K562 (cell line): ENCODE results near the gene IGFBPL1. TPM values are rescaled to one million over a fixed set of nuclear protein-coding genes. Genes with fewer than 3 reads are reported as not detected.

Experiments used
- ARID1B ChIP-seq: fragments of 450-650 bp; IDR thresholded peaks from 2 replicates; pipeline ENCODE4 v1.6.1; 2016; ENCODE audit warnings: antibody characterized with exemption, mild to moderate bottlenecking, inconsistent platforms
- BRD4 ChIP-seq: fragments of 200-600 bp; sonication (generic); IDR thresholded peaks from 2 replicates; pipeline ENCODE4 v1.6.1; 2017; ENCODE audit warnings: inconsistent platforms
- CBFB ChIP-seq: sonication (generic); formaldehyde crosslinking; IDR thresholded peaks from 2 replicates; pipeline ENCODE4 v1.4.0; 2020; ENCODE audit warnings: mild to moderate bottlenecking, missing genetic modification reagents
- CCNT2 ChIP-seq: IDR thresholded peaks from 2 replicates; pipeline ENCODE4 v1.6.1; 2011; ENCODE audit warnings: borderline replicate concordance, low read depth, mild to moderate bottlenecking, moderate library complexity, mixed read lengths, low read length; ENCODE audit not compliant: insufficient read length; ENCODE audit errors: extremely low read depth
- CTBP1 ChIP-seq: fragments of 450-650 bp; IDR thresholded peaks from 2 replicates; pipeline ENCODE4 v1.6.1; 2016; ENCODE audit warnings: borderline replicate concordance
- GTF3C2 ChIP-seq: IDR thresholded peaks from 3 replicates; pipeline ENCODE4 v1.6.1; 2011; ENCODE audit warnings: borderline replicate concordance, mild to moderate bottlenecking, moderate library complexity; ENCODE audit not compliant: insufficient read length; ENCODE audit errors: extremely low read depth
- HDAC1 ChIP-seq, 2 experiments: fragments of 450-650 bp; IDR thresholded peaks; 2 replicates each; pipeline ENCODE4 v1.6.1; 2016 to 2017; ENCODE audit warnings: inconsistent platforms in 1 of 2, mild to moderate bottlenecking in 1 of 2, moderate library complexity in 1 of 2
- KDM4B ChIP-seq, 2 experiments: fragments of 450-650 bp in 1 of 2; sonication (generic) in 1 of 2; IDR thresholded peaks; 2 replicates each; pipeline ENCODE4 v1.6.1; 2016 to 2017; ENCODE audit warnings: borderline replicate concordance in 2 of 2, antibody characterized with exemption in 1 of 2, low read depth in 1 of 2, mild to moderate bottlenecking in 1 of 2
- KLF1 ChIP-seq: fragments of 450-650 bp; IDR thresholded peaks from 2 replicates; pipeline ENCODE4 v1.6.1; 2016; ENCODE audit warnings: missing genetic modification characterization, missing compliant biosample characterization
- L3MBTL2 ChIP-seq: fragments of 450-650 bp; IDR thresholded peaks from 2 replicates; pipeline ENCODE4 v1.6.1; 2016; ENCODE audit warnings: mild to moderate bottlenecking, moderate library complexity
- LEF1 ChIP-seq: fragments of 450-650 bp; IDR thresholded peaks from 2 replicates; pipeline ENCODE4 v1.6.1; 2016; ENCODE audit warnings: mild to moderate bottlenecking
- MYC ChIP-seq, 2 experiments: fragments of 250-450 bp in 1 of 2; sonication (Bioruptor Pico) in 1 of 2; IDR thresholded peaks; 2 replicates each; pipeline versions ENCODE4 v1.5.1 to v1.6.1; 2012 to 2021; ENCODE audit warnings: low read depth in 2 of 2, borderline replicate concordance in 1 of 2, improper control_type of control experiment in 1 of 2, low read length in 1 of 2, mild to moderate bottlenecking in 1 of 2, moderate library complexity in 1 of 2
- NFE2 ChIP-seq: IDR thresholded peaks from 2 replicates; pipeline ENCODE4 v1.6.1; 2014; ENCODE audit warnings: antibody characterized with exemption, low read depth
- PHB2 ChIP-seq: fragments of 450-650 bp; IDR thresholded peaks from 2 replicates; pipeline ENCODE4 v1.6.1; 2017; ENCODE audit warnings: low read depth
- PTTG1 ChIP-seq: fragments of 450-650 bp; IDR thresholded peaks from 2 replicates; pipeline ENCODE4 v1.6.1; 2016; ENCODE audit warnings: low read depth, mild to moderate bottlenecking, missing genetic modification characterization, missing compliant biosample characterization
- SRF ChIP-seq, 2 experiments: fragments of 250-450, 450-650 bp in 1 of 2; sonication (Bioruptor Pico) in 1 of 2; sonication (generic) in 1 of 2; formaldehyde crosslinking; IDR thresholded peaks; 2 replicates each; pipeline versions ENCODE4 v1.5.0 to v1.5.1; 2020 to 2022; ENCODE audit warnings: mild to moderate bottlenecking in 1 of 2, missing genetic modification reagents in 1 of 2
- SUPT5H ChIP-seq: fragments of 450-650 bp; IDR thresholded peaks from 2 replicates; pipeline ENCODE4 v1.6.1; 2016
- TRIM24 ChIP-seq, 2 experiments: fragments of 450-650 bp; IDR thresholded peaks; 2 replicates each; pipeline ENCODE4 v1.6.1; 2016
- ZNF134 ChIP-seq: fragments of 250-450 bp; sonication (Bioruptor Pico); conservative IDR thresholded peaks from 2 replicates; pipeline ENCODE4 v1.4.0; 2020
- ZNF146 ChIP-seq: IDR thresholded peaks from one replicate; pipeline ENCODE4 v1.6.1; 2018; ENCODE audit warnings: missing compliant biosample characterization; ENCODE audit not compliant: unreplicated experiment
- ZNF253 ChIP-seq: fragments of 250-450 bp; sonication (Bioruptor Pico); conservative IDR thresholded peaks from 2 replicates; pipeline ENCODE4 v1.6.1; 2021; ENCODE audit warnings: mild to moderate bottlenecking
- ZNF699 ChIP-seq: fragments of 250-450 bp; sonication (Bioruptor Pico); IDR thresholded peaks from 2 replicates; pipeline ENCODE4 v1.8.0; 2021; ENCODE audit warnings: mild to moderate bottlenecking, moderate library complexity; ENCODE audit not compliant: insufficient replicate concordance
- ZNF764 ChIP-seq: fragments of 250-450 bp; sonication (Bioruptor Pico); IDR thresholded peaks from 2 replicates; pipeline ENCODE4 v1.4.0; 2020; ENCODE audit warnings: low read depth, mild to moderate bottlenecking, moderate library complexity
- polyA plus RNA-seq, 8 experiments: library from polyadenylated mRNA; depleted of rRNA in 4 of 8; stranded (reverse) in 5 of 8; unstranded in 3 of 8; fragments of >200 nt; fragmentation: Nextera tagmentation in 2 of 8; fragmentation: Illumina TruSeq in 1 of 8; extraction: Ambion mirVana in 2 of 8; extraction: Trizol in 1 of 8; gene quantifications; 2 replicates each; pipeline versions ENCODE4 v1.2.1 to v1.2.3, GENCODE V29; 2011 to 2014; ENCODE audit warnings: inconsistent platforms in 1 of 8, missing spikeins in 1 of 8
- total RNA-seq, 7 experiments: library from RNA; depleted of rRNA in 6 of 7; stranded (reverse); fragments of >200 nt in 6 of 7; fragmentation: Illumina TruSeq in 2 of 7; extraction: Trizol in 2 of 7; gene quantifications; 2 replicates each; pipeline versions ENCODE4 v1.2.1 to v1.2.3, GENCODE V29; 2011 to 2021; ENCODE audit warnings: low replicate concordance in 1 of 7
- TF ChIP-seq, protein P1 (sequence below): fragments of 250-450 bp; sonication (Bioruptor Pico); IDR thresholded peaks from 2 replicates; pipeline ENCODE4 v1.4.0; 2020; ENCODE audit warnings: mild to moderate bottlenecking, moderate library complexity

IGFBPL1 gene
- total and polyA plus RNA-seq, 9 of the 15 experiments (the other 6 are each of a cell fraction or from before 2014, with no cell fraction given) = not detected

DNA sequence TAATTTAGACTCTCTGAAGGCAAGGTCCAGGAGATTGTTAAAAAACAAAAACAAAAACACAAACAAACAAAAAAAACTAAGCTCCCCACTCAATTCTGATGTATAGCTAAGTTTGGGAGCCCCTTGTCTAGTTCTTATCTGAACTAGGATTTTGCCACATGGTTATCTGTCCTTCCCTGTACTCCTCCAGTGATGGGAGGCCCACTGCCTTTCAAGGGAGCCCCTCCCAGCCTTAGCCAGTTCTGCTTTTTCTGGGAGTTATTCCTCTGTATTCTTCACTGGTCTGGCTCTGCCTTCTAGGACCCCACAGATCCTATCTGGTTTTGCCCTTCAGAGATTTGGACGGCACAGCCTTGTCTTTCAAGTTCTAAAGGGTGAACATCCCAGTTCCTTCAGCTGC lies 33.8 kb downstream of the IGFBPL1 start (continued):
- 0 out of 4 replicates have a peak, but pooled peaks of 1 of the 2 experiments have one; percentile 17 for TF ChIP-seq TRIM24 (IDR thresholded peaks at IDR 0.05)
- no peak for TF ChIP-seq ZNF699 (CRISPR knock-in tag)
- peak; percentile 60; the same call in 1 of the 2 replicates for TF ChIP-seq L3MBTL2
- no peak for TF ChIP-seq KDM4B (IDR thresholded peaks at IDR 0.05; ENCODE audit: borderline replicate concordance in 2 of 2, low read depth in 1 of 2)
- TF ChIP-seq CTBP1 = peak; percentile 66; the same call in 1 of the 2 replicates
- TF ChIP-seq BRD4 = no peak
- TF ChIP-seq, protein P1, sequence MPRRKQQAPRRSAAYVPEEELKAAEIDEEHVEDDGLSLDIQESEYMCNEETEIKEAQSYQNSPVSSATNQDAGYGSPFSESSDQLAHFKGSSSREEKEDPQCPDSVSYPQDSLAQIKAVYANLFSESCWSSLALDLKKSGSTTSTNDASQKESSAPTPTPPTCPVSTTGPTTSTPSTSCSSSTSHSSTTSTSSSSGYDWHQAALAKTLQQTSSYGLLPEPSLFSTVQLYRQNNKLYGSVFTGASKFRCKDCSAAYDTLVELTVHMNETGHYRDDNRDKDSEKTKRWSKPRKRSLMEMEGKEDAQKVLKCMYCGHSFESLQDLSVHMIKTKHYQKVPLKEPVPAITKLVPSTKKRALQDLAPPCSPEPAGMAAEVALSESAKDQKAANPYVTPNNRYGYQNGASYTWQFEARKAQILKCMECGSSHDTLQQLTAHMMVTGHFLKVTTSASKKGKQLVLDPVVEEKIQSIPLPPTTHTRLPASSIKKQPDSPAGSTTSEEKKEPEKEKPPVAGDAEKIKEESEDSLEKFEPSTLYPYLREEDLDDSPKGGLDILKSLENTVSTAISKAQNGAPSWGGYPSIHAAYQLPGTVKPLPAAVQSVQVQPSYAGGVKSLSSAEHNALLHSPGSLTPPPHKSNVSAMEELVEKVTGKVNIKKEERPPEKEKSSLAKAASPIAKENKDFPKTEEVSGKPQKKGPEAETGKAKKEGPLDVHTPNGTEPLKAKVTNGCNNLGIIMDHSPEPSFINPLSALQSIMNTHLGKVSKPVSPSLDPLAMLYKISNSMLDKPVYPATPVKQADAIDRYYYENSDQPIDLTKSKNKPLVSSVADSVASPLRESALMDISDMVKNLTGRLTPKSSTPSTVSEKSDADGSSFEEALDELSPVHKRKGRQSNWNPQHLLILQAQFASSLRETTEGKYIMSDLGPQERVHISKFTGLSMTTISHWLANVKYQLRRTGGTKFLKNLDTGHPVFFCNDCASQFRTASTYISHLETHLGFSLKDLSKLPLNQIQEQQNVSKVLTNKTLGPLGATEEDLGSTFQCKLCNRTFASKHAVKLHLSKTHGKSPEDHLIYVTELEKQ (CRISPR knock-in tag) = no peak
- peak; percentile 48; the same call in 1 of the 2 replicates for TF ChIP-seq LEF1
- no peak for TF ChIP-seq GTF3C2
- TF ChIP-seq KLF1 (tag) = no peak
- TF ChIP-seq PHB2 = no peak
- TF ChIP-seq MYC (IDR thresholded peaks at IDR 0.05; ENCODE audit: low read depth, low read length) = peak; percentile 62; the same call in 1 of the 2 replicates
- no peak for TF ChIP-seq MYC (CRISPR knock-in tag; IDR thresholded peaks at IDR 0.05; ENCODE audit: borderline replicate concordance, low read depth)
- TF ChIP-seq SRF (CRISPR knock-in tag; IDR thresholded peaks at IDR 0.05) = no peak
- TF ChIP-seq SUPT5H = no peak
- peak; percentile 89 for TF ChIP-seq ARID1B
- peak in 1 of 2 experiments; percentile 33; a peak in 1 of 4 replicates for TF ChIP-seq HDAC1 (IDR thresholded peaks at IDR 0.05)
- TF ChIP-seq CBFB (CRISPR knock-in tag) = no peak
- TF ChIP-seq ZNF253 (CRISPR knock-in tag) = no peak
- TF ChIP-seq ZNF764 (CRISPR knock-in tag) = no peak
- TF ChIP-seq CCNT2 = peak; percentile 43
- TF ChIP-seq NFE2 = no peak
- TF ChIP-seq ZNF146 (CRISPR knock-in tag) = no peak
- TF ChIP-seq ZNF134 (CRISPR knock-in tag) = 0 out of 2 replicates have a peak, but pooled peaks have one; percentile 11
- no peak for TF ChIP-seq PTTG1 (tag)
